ENCODE data around the gene FOXN3. TPM values are rescaled to one million over a fixed set of nuclear protein-coding genes. Genes with fewer than 3 reads are reported as not detected.

FOXN3 gene
- total RNA-seq, 2 donors from 2014 or later: 61.2 to 84.1 TPM

GRCh38 chr14:89405712-89406111, 11.3 kb downstream of the FOXN3 start:
- Histone ChIP-seq H3K4me3 (ENCODE audit: low read length) (no peak overlapping the region), H3K9ac (ENCODE audit: extremely low read depth, low read length, poor library complexity, severe bottlenecking) (no peak overlapping the region), H3K36me3 (ENCODE audit: control insufficient read depth, insufficient read depth, low read length) (peaks cover 16% of the 10 kb centered on the region), H3K4me1 (ENCODE audit: control insufficient read depth, insufficient read depth, low read length) (no peaks in the 10 kb centered on the region), H3K27me3 (ENCODE audit: control insufficient read depth, insufficient read depth, low read length, poor library complexity, severe bottlenecking) (no peaks in the 10 kb centered on the region), H3K9me3 (ENCODE audit: control insufficient read depth, low read length) (no peaks in the 10 kb centered on the region), H3K27ac (ENCODE audit: low read depth, low read length) (no peak overlapping the region)
- WGBS, 2 experiments (ENCODE audit: insufficient coverage in 1 of 2, insufficient read length in 1 of 2): 95 to 97% methylated on average over 3 to 4 of the region's 5 CpGs
- no peak for TF ChIP-seq CTCF (conservative IDR thresholded peaks at IDR 0.05)
- Mint-ChIP-seq H3K36me3 (ENCODE audit: low read depth) (peaks cover 69% of the 10 kb centered on the region), H3K4me1 (peaks cover 30% of the 10 kb centered on the region), H3K27ac (no peak overlapping the region), H3K4me3 (no peak overlapping the region), H3K9me3 (peaks cover 2% of the 10 kb centered on the region), H3K27me3 (ENCODE audit: insufficient read depth) (no peaks in the 10 kb centered on the region)
- no peak for DNase-seq

GRCh38 chr14:89402363-89402762, 14.7 kb downstream of the FOXN3 start:
- H3K9me3 ChIP-seq (ENCODE audit: control insufficient read depth, low read length): no peaks in the 10 kb centered on the region
- H3K9me3 Mint-ChIP-seq: no peaks in the 10 kb centered on the region
- no peak overlapping the region for H3K9ac ChIP-seq (ENCODE audit: extremely low read depth, low read length, poor library complexity, severe bottlenecking)
- 93 to 95% methylated on average over 3 of the region's 3 CpGs for WGBS, 2 experiments (ENCODE audit: insufficient coverage in 1 of 2, insufficient read length in 1 of 2)
- H3K36me3 Mint-ChIP-seq (ENCODE audit: low read depth): peaks cover 46% of the 10 kb centered on the region
- H3K4me3 ChIP-seq (ENCODE audit: low read length): no peak overlapping the region
- H3K27me3 ChIP-seq (ENCODE audit: control insufficient read depth, insufficient read depth, low read length, poor library complexity, severe bottlenecking): no peaks in the 10 kb centered on the region
- TF ChIP-seq CTCF (conservative IDR thresholded peaks at IDR 0.05): no peak
- H3K4me1 ChIP-seq (ENCODE audit: control insufficient read depth, insufficient read depth, low read length): no peaks in the 10 kb centered on the region
- H3K4me1 Mint-ChIP-seq: peaks cover 21% of the 10 kb centered on the region
- H3K27me3 Mint-ChIP-seq (ENCODE audit: insufficient read depth): no peaks in the 10 kb centered on the region
- no peak for DNase-seq
- H3K27ac ChIP-seq (ENCODE audit: low read depth, low read length): no peak overlapping the region
- H3K4me3 Mint-ChIP-seq: no peak overlapping the region
- H3K27ac Mint-ChIP-seq: no peak overlapping the region
- no peaks in the 10 kb centered on the region for H3K36me3 ChIP-seq (ENCODE audit: control insufficient read depth, insufficient read depth, low read length)

- Histone ChIP-seq H3K9me3 (ENCODE audit: control insufficient read depth, low read length) (no peaks in the 10 kb centered on the region), H3K4me1 (ENCODE audit: control insufficient read depth, insufficient read depth, low read length) (no peaks in the 10 kb centered on the region), H3K27me3 (ENCODE audit: control insufficient read depth, insufficient read depth, low read length, poor library complexity, severe bottlenecking) (no peaks in the 10 kb centered on the region), H3K4me3 (ENCODE audit: low read length) (no peak overlapping the region), H3K27ac (ENCODE audit: low read depth, low read length) (no peak overlapping the region), H3K9ac (ENCODE audit: extremely low read depth, low read length, poor library complexity, severe bottlenecking) (no peak overlapping the region), H3K36me3 (ENCODE audit: control insufficient read depth, insufficient read depth, low read length) (no peaks in the 10 kb centered on the region)
- Mint-ChIP-seq H3K9me3 (no peaks in the 10 kb centered on the region), H3K27me3 (ENCODE audit: insufficient read depth) (no peaks in the 10 kb centered on the region), H3K36me3 (ENCODE audit: low read depth) (peaks cover 41% of the 10 kb centered on the region), H3K4me1 (peaks cover 17% of the 10 kb centered on the region), H3K27ac (no peak overlapping the region), H3K4me3 (no peak overlapping the region)
- 44 to 67% methylated on average over 3 to 4 of the region's 4 CpGs for WGBS, 2 experiments (ENCODE audit: insufficient coverage in 1 of 2, insufficient read length in 1 of 2)
- TF ChIP-seq CTCF (conservative IDR thresholded peaks at IDR 0.05): no peak
- DNase-seq: no peak
Measured at GRCh38 chr14:89401761-89402160, 15.3 kb downstream of the FOXN3 start.
